HepG2 (cell line): ENCODE results near the gene CHN2. TPM values are rescaled to one million over a fixed set of nuclear protein-coding genes. Genes with fewer than 3 reads are reported as not detected.
A peak's percentile ranks its signal among the peaks of the same experiment; 100 is the strongest.

ENCODE experiments used
- MXI1 ChIP-seq: IDR thresholded peaks from 3 replicates; pipeline ENCODE4 v1.6.1; 2012; ENCODE audit warnings: low read depth, low read length, inconsistent platforms, borderline replicate concordance
- ZNF552 ChIP-seq: sonication (generic); formaldehyde crosslinking; IDR thresholded peaks from 2 replicates; pipeline ENCODE4 v1.9.0; 2022; ENCODE audit warnings: missing genetic modification reagents, mild to moderate bottlenecking, borderline replicate concordance
- polyA plus RNA-seq, 8 experiments: library from polyadenylated mRNA; depleted of rRNA in 3 of 8; stranded (reverse) in 7 of 8; unstranded in 1 of 8; fragments of >200 nt; fragmentation: Illumina TruSeq in 4 of 8; extraction: Trizol in 4 of 8; gene quantifications; 2 replicates each; pipeline versions ENCODE4 v1.2.1 to v1.2.3, GENCODE V29; 2011 to 2016; ENCODE audit warnings: low read depth in 4 of 8, missing spikeins in 1 of 8, mixed read lengths in 1 of 8; ENCODE audit not compliant: insufficient read depth in 1 of 8
- total RNA-seq, 5 experiments: library from RNA; depleted of rRNA; stranded (reverse); fragments of >200 nt; fragmentation: Illumina TruSeq; extraction: Trizol; gene quantifications; 2 replicates each; pipeline ENCODE4 v1.2.3, GENCODE V29; 2016; ENCODE audit warnings: low read depth in 1 of 5
- TF ChIP-seq, protein P1 (sequence below): sonication (generic); formaldehyde crosslinking; IDR thresholded peaks from one replicate; pipeline ENCODE4 v1.5.1; 2020; ENCODE audit warnings: mild to moderate bottlenecking, missing genetic modification reagents; ENCODE audit errors: not compliant biosample characterization
- TF ChIP-seq, protein P2 (sequence below): sonication (generic); formaldehyde crosslinking; IDR thresholded peaks from 2 replicates; pipeline ENCODE4 v1.5.0; 2020; ENCODE audit warnings: mild to moderate bottlenecking, missing genetic modification reagents, borderline replicate concordance
- TF ChIP-seq, protein P3 (sequence below): sonication (generic); formaldehyde crosslinking; IDR thresholded peaks from 2 replicates; pipeline ENCODE4 v1.4.0; 2020; ENCODE audit warnings: missing genetic modification reagents, borderline replicate concordance
- TF ChIP-seq, protein P4 (sequence below): sonication (generic); formaldehyde crosslinking; IDR thresholded peaks from 2 replicates; pipeline ENCODE4 v1.5.0; 2020; ENCODE audit warnings: mild to moderate bottlenecking, missing genetic modification reagents, borderline replicate concordance
- TF ChIP-seq, protein P5 (sequence below): sonication (generic); formaldehyde crosslinking; IDR thresholded peaks from 2 replicates; pipeline ENCODE4 v1.8.1; 2023; ENCODE audit warnings: mild to moderate bottlenecking, moderate library complexity, missing genetic modification reagents

Gene CHN2
- total and polyA plus RNA-seq, 2 of the 13 experiments (the other 11 are each of a cell fraction or from before 2014, with no cell fraction given): 23.5 to 30.5 TPM

DNA sequence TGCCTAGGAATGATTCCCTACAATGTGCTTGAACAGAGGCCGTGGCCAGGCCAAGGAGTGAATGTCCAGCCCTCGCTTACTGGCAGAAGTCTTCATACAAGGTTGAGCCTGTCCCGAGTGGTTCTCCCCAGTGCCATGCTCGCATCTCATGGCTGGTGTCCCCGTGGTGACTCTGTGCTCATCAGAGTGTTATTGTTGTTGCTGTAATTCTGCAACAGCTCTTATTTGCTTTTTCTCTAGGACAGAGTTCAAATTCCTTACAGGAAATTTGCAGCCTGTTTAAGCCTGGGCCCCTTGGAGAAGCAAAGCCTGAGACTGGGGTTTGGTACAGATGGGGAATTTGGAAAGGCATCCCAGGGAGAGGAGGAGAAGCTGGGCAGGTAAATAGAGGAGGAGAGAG, 211.3 kb downstream of the CHN2 start (continued):
- TF ChIP-seq, protein P1, sequence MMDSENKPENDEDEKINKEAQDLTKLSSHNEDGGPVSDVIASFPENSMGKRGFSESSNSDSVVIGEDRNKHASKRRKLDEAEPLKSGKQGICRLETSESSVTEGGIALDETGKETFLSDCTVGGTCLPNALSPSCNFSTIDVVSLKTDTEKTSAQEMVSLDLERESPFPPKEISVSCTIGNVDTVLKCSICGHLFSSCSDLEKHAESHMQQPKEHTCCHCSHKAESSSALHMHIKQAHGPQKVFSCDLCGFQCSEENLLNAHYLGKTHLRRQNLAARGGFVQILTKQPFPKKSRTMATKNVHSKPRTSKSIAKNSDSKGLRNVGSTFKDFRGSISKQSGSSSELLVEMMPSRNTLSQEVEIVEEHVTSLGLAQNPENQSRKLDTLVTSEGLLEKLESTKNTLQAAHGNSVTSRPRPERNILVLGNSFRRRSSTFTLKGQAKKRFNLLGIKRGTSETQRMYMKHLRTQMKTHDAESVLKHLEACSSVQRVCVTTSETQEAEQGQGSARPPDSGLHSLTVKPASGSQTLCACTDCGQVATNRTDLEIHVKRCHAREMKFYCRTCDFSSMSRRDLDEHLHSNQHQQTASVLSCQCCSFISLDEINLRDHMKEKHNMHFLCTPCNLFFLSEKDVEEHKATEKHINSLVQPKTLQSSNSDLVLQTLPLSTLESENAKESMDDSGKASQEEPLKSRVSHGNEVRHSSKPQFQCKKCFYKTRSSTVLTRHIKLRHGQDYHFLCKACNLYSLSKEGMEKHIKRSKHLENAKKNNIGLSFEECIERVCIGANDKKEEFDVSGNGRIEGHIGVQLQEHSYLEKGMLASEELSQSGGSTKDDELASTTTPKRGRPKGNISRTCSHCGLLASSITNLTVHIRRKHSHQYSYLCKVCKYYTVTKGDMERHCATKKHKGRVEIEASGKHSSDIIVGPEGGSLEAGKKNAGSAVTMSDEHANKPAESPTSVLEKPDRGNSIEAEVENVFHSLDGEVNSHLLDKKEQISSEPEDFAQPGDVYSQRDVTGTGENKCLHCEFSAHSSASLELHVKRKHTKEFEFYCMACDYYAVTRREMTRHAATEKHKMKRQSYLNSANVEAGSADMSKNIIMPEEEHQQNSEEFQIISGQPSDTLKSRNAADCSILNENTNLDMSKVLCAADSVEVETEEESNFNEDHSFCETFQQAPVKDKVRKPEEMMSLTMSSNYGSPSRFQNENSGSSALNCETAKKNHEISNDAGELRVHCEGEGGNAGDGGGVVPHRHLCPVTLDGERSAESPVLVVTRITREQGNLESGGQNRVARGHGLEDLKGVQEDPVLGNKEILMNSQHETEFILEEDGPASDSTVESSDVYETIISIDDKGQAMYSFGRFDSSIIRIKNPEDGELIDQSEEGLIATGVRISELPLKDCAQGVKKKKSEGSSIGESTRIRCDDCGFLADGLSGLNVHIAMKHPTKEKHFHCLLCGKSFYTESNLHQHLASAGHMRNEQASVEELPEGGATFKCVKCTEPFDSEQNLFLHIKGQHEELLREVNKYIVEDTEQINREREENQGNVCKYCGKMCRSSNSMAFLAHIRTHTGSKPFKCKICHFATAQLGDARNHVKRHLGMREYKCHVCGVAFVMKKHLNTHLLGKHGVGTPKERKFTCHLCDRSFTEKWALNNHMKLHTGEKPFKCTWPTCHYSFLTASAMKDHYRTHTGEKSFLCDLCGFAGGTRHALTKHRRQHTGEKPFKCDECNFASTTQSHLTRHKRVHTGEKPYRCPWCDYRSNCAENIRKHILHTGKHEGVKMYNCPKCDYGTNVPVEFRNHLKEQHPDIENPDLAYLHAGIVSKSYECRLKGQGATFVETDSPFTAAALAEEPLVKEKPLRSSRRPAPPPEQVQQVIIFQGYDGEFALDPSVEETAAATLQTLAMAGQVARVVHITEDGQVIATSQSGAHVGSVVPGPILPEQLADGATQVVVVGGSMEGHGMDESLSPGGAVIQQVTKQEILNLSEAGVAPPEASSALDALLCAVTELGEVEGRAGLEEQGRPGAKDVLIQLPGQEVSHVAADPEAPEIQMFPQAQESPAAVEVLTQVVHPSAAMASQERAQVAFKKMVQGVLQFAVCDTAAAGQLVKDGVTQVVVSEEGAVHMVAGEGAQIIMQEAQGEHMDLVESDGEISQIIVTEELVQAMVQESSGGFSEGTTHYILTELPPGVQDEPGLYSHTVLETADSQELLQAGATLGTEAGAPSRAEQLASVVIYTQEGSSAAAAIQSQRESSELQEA (CRISPR knock-in tag): no peak
- TF ChIP-seq, protein P2, sequence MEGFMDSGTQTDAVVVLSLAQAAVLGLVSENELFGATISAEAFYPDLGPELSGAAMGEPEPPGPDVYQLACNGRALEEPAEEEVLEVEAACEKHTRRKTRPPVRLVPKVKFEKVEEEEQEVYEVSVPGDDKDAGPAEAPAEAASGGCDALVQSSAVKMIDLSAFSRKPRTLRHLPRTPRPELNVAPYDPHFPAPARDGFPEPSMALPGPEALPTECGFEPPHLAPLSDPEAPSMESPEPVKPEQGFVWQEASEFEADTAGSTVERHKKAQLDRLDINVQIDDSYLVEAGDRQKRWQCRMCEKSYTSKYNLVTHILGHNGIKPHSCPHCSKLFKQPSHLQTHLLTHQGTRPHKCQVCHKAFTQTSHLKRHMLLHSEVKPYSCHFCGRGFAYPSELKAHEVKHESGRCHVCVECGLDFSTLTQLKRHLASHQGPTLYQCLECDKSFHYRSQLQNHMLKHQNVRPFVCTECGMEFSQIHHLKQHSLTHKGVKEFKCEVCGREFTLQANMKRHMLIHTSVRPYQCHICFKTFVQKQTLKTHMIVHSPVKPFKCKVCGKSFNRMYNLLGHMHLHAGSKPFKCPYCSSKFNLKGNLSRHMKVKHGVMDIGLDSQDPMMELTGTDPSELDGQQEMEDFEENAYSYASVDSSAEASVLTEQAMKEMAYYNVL (CRISPR knock-in tag): no peak
- TF ChIP-seq ZNF552 (CRISPR knock-in tag) (no peak), MXI1 (no peak)
- TF ChIP-seq, protein P3, sequence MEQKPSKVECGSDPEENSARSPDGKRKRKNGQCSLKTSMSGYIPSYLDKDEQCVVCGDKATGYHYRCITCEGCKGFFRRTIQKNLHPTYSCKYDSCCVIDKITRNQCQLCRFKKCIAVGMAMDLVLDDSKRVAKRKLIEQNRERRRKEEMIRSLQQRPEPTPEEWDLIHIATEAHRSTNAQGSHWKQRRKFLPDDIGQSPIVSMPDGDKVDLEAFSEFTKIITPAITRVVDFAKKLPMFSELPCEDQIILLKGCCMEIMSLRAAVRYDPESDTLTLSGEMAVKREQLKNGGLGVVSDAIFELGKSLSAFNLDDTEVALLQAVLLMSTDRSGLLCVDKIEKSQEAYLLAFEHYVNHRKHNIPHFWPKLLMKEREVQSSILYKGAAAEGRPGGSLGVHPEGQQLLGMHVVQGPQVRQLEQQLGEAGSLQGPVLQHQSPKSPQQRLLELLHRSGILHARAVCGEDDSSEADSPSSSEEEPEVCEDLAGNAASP (CRISPR knock-in tag): peak; percentile 62; the same call in 1 of the 2 replicates
- TF ChIP-seq, protein P4, sequence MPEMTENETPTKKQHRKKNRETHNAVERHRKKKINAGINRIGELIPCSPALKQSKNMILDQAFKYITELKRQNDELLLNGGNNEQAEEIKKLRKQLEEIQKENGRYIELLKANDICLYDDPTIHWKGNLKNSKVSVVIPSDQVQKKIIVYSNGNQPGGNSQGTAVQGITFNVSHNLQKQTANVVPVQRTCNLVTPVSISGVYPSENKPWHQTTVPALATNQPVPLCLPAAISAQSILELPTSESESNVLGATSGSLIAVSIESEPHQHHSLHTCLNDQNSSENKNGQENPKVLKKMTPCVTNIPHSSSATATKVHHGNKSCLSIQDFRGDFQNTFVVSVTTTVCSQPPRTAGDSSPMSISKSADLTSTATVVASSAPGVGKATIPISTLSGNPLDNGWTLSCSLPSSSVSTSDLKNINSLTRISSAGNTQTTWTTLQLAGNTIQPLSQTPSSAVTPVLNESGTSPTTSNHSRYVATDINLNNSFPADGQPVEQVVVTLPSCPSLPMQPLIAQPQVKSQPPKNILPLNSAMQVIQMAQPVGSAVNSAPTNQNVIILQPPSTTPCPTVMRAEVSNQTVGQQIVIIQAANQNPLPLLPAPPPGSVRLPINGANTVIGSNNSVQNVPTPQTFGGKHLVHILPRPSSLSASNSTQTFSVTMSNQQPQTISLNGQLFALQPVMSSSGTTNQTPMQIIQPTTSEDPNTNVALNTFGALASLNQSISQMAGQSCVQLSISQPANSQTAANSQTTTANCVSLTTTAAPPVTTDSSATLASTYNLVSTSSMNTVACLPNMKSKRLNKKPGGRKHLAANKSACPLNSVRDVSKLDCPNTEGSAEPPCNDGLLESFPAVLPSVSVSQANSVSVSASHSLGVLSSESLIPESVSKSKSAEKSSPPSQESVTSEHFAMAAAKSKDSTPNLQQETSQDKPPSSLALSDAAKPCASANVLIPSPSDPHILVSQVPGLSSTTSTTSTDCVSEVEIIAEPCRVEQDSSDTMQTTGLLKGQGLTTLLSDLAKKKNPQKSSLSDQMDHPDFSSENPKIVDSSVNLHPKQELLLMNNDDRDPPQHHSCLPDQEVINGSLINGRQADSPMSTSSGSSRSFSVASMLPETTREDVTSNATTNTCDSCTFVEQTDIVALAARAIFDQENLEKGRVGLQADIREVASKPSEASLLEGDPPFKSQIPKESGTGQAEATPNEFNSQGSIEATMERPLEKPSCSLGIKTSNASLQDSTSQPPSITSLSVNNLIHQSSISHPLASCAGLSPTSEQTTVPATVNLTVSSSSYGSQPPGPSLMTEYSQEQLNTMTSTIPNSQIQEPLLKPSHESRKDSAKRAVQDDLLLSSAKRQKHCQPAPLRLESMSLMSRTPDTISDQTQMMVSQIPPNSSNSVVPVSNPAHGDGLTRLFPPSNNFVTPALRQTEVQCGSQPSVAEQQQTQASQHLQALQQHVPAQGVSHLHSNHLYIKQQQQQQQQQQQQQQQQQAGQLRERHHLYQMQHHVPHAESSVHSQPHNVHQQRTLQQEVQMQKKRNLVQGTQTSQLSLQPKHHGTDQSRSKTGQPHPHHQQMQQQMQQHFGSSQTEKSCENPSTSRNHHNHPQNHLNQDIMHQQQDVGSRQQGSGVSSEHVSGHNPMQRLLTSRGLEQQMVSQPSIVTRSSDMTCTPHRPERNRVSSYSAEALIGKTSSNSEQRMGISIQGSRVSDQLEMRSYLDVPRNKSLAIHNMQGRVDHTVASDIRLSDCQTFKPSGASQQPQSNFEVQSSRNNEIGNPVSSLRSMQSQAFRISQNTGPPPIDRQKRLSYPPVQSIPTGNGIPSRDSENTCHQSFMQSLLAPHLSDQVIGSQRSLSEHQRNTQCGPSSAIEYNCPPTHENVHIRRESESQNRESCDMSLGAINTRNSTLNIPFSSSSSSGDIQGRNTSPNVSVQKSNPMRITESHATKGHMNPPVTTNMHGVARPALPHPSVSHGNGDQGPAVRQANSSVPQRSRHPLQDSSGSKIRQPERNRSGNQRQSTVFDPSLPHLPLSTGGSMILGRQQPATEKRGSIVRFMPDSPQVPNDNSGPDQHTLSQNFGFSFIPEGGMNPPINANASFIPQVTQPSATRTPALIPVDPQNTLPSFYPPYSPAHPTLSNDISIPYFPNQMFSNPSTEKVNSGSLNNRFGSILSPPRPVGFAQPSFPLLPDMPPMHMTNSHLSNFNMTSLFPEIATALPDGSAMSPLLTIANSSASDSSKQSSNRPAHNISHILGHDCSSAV (CRISPR knock-in tag): no peak
- TF ChIP-seq, protein P5, sequence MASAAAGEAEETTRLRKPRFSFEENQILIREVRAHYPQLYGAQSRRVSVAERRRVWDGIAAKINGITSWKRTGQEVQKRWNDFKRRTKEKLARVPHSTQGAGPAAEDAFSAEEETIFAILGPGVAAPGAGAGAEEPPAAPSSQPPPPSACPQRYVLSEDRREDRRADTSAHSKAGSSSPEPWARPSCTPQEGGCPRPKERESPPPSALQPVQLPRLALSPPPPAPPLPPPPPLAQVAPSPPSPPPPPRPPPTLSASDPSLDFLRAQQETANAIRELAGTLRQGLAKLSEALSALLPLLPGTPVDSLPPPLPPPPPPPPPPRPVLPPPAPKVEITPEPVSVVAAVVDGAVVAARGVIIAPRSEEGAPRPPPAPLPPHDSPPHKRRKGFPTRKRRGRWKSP (CRISPR knock-in tag): no peak
